Medulla oblongata (tissue), 1 donor: ENCODE measurements around the gene SLMAP.

ENCODE experiments used
- DNase-seq: peaks from one replicate; pipeline ENCODE4 v3.0.0-alpha.2; 2015; ENCODE audit errors: extremely low spot score

The SLMAP gene

GRCh38 chr3:57753016-57753415 lies 3.1 kb upstream of the SLMAP start:
- DNase-seq: no peak

DNA sequence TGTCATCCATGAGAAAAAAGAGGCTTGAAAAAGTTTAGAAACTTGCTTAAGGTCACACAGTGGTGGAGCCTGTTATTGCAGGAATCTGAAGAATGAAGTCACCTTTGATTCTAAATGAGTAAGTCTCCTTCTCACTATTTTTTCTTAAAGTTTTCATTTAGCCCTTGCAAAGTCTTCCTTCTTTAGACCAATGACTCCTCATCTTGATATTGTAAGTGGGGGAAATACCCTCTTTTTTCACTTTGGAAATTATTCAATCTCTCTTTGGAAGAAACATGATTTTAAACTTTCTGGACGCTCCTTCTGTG lies 787 bp upstream of the SLMAP start:
- DNase-seq: no peak

DNA sequence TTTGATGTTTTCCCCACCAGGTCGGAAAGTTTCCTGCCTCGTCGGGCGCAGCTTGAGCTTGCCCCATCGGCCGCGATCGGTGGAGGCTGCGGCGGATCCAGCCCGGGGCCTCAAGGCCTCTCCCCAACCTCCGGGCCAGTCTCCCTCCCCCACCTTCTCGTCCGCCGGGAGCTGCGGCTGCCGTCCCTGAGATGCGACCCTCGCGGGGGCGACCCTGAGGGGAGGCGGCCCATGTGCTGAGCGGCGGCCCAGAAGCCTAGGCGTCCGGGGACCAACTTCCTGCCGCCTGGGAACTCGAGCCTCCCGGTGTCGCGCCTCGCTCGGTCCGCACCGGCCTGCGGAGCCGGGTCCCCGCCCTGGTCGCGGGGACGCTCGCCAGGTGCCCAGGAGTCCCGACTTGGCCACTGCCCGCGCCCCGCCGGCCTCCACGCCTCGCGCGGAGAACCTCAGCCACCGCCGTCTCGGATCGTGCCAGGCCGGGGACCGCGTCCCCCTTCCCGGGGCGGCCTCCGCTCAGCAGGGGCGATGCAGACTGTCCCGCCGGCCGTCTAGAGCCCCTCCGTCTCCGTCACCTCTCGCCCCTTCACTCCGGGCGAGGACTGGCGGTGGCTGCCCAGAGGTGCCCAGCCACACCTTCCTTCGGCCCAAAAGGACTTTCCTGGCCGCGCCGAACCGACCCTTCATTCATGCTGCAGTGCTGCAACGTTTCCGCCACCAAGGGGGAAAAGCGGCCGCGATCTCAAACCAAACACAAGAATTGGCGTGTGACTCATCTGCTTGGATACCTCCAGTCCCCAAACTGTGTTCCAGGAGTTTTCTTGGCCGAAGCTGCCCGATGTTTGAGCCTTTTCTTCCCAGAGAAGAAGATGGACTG lies 656 bp downstream of the SLMAP start:
- DNase-seq: peak; percentile 45

GRCh38 chr3:57757642-57758297 lies 1.7 kb downstream of the SLMAP start:
- DNase-seq: peak; percentile 19

- DNase-seq: no peak
These were observed 2.6 kb downstream of the SLMAP start for GRCh38 chr3:57758686-57759085.

- DNase-seq: no peak
These were observed 8.7 kb downstream of the SLMAP start for GRCh38 chr3:57764794-57765193.

- no peak for DNase-seq
These were observed 12.5 kb downstream of the SLMAP start for GRCh38 chr3:57768595-57768994.

GRCh38 chr3:57770009-57770827 lies 14.1 kb downstream of the SLMAP start:
- DNase-seq: no peak

- DNase-seq: no peak
These were observed 16.1 kb downstream of the SLMAP start for GRCh38 chr3:57772251-57772650.

- no peak for DNase-seq
These were observed 21.7 kb downstream of the SLMAP start for GRCh38 chr3:57777774-57778173.

DNA sequence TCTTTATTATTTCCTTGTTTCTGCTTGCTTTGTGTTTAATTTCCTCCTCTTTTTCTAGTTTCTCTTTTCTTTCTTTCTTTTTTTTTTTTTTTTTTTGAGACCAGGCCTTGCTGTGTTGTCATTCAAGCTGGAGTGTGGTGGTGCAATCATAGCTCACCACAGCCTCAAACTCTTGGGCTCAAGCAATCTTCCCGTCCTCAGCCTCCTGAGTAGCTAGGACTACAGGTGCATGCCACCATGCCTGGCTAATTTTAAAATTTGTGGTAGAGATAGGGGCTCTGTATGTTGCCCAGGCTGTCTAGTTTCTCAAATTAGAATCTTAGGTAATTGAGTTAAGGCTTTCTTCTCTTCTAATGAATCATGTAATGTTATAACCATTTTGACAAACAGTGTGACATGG lies 22.4 kb downstream of the SLMAP start:
- DNase-seq: no peak

- no peak for DNase-seq
These were observed 23.6 kb downstream of the SLMAP start for GRCh38 chr3:57779666-57780065.

DNA sequence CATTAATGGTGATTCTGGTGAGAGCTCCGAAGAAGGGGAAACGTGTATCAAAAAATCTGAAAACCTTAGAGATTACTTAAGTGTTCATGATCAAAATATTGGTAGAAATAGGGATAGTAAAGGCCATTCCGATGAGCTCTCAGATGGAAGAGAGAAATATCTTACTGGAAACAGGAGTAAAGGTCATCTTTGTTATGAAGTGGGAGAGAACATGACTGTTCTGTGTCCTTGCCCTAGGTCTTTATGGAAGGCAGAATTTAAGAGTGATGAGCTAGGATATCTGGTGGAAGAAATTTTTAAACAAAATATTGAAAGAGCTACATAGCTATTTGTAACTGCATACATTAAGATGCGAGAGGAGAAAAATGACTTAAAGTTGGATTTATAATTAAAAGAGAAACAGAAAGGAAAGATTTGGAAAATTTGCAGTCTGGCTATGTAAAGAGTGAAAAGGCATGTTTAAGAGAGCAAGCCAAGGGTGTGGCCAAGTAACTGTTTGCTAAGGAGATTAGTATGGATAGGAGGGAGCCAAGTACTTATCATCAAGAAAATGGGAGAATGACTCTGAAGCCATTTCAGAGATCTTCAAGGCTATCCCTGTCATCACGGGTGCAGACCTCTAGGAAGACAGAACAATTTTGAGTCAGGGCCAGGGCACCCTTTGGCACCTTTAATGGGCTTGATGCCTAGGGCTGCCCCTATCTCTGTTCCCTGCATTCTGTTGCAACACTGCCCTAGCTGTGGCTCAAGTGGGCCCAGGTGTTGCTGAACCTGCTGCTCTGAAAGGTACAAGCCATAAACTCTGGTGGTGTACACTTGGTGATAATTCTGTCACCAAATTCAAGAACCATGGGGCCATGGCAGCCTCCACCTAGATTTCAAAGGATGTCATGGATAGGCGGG lies 27.3 kb downstream of the SLMAP start:
- no peak for DNase-seq

GRCh38 chr3:57784089-57784735 lies 28.1 kb downstream of the SLMAP start:
- DNase-seq: no peak

GRCh38 chr3:57785446-57785845 lies 29.3 kb downstream of the SLMAP start:
- DNase-seq: no peak

DNA sequence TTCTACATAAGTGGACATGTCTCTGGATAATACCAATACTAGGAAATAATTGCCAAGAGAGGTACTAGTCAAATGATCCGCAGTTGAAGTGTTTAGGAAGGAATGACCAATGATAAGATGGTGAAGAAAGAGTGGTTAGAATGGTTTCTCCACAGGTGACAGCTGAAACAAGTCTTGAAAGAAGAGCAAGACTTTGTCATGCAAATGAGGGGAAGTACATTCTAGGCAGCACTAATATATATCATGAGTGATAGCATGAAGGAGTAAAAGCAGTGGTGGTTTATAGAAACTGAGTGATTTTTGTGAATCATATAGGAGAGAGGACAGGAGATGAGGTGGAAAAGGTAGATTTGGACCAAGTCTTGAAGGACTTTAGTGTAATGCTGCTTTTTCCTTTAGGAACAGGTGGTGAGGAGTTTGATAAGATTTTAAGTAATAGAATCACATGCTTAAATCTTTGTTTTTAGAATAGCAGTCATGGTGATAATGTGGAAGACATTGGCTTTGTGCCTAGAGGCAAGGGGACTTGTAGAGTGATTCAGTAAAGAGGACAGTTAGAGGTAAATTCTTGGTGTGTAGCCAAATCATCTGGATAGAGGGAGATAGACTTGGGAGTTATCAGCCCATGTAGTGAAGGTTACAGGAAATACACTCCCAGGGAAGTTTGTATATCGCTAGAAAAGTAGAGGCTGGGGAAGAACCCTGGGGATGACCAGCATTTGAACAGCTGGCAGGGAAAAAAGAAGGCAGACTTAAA lies 31.9 kb downstream of the SLMAP start:
- DNase-seq: no peak

- no peak for DNase-seq
These were observed 32.5 kb downstream of the SLMAP start for GRCh38 chr3:57788624-57789018.

DNA sequence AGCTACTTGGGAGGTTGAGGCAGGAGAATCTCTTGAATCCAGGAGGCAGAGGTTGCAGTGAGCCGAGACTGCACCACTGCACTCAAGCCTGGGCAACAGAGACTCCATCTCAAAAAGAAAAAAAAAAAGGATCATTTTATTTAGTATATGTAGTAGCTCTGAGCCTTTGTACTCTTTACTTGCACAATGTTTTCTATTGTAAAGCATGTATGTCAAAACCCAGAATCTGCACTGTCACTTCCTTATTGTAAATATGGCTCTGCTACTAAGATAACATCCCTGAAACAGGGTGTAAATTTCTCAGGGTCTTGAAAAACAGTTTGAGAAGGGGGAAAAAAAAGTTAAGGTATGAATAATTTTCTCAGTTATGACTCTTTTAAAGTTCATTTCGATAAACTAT lies 35.1 kb downstream of the SLMAP start:
- no peak for DNase-seq

DNA sequence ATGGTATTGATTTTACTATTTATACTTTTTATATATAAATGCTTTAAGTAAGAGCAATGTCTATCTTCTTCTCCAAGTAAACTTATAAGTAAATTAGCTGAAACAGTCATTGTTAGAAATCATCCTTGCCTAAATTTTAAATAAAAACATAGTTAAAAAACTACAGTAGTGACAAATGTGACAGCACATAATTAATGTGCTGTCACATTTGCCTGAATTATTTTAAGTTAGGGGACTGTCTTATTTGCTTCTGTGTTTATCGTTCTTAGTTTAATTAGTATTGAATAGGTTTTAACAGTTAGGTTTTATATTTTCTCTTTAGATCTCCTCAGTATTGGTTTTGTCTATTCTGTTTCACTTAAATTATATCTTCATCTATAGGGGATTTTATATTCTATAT lies 36.1 kb downstream of the SLMAP start:
- DNase-seq: no peak

DNA sequence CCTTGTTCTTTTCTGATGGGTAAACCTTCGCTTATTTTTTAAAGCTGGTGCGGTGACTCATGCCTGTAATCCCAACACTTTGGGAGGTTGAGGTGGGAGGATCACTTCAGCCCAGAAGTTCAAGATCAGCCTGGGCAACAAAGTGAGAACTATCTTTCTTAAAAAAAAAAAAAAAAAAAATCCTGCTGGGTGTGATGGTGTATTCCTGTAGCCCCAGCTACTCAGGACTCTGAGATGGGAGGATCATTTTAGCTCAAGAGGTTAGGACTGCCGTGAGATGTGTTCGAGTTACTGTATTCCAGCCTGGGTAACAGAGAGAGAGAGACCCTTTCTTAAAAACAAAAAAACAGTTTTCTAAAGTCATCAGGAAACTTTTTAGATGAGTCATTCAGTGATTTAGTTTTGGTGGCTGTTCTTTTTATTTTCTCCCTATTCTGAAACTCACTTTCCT lies 37.7 kb downstream of the SLMAP start:
- DNase-seq: no peak
